Measurements from ENCODE around the gene POC1B. TPM values are rescaled to one million over a fixed set of nuclear protein-coding genes. Genes with fewer than 3 reads are reported as not detected.

Gene POC1B
- total RNA-seq, 2 experiments from 2014 or later: 47.7 to 49.4 TPM

- POLR2A ChIA-PET: no interaction called here
- DNase-seq (no peak), ATAC-seq (peak; percentile 36)
- Mint-ChIP-seq H3K36me3 (ENCODE audit: low read depth) (peaks cover 44% of the 10 kb centered on the region), H3K4me3 (no peak overlapping the region), H3K27me3 (ENCODE audit: low read depth) (no peaks in the 10 kb centered on the region), H3K4me1 (ENCODE audit: low read depth) (peaks cover 48% of the 10 kb centered on the region), H3K9me3 (ENCODE audit: insufficient read depth) (no peaks in the 10 kb centered on the region), H3K27ac (no peak overlapping the region)
- CTCF ChIA-PET: no interaction called here
Measured at GRCh38 chr12:89454080-89454848, 71.6 kb downstream of the POC1B start.

GRCh38 chr12:89453121-89453978, 72.5 kb downstream of the POC1B start:
- H3K36me3 Mint-ChIP-seq (ENCODE audit: low read depth): peaks cover 45% of the 10 kb centered on the region
- no peaks in the 10 kb centered on the region for H3K9me3 Mint-ChIP-seq (ENCODE audit: insufficient read depth)
- DNase-seq (no peak), ATAC-seq (no peak)
- ChIA-PET POLR2A (no interaction called here), CTCF (no interaction called here)
- H3K27ac Mint-ChIP-seq: no peak overlapping the region
- no peaks in the 10 kb centered on the region for H3K27me3 Mint-ChIP-seq (ENCODE audit: low read depth)
- no peak overlapping the region for H3K4me3 Mint-ChIP-seq
- H3K4me1 Mint-ChIP-seq (ENCODE audit: low read depth): peaks cover 45% of the 10 kb centered on the region

DNA sequence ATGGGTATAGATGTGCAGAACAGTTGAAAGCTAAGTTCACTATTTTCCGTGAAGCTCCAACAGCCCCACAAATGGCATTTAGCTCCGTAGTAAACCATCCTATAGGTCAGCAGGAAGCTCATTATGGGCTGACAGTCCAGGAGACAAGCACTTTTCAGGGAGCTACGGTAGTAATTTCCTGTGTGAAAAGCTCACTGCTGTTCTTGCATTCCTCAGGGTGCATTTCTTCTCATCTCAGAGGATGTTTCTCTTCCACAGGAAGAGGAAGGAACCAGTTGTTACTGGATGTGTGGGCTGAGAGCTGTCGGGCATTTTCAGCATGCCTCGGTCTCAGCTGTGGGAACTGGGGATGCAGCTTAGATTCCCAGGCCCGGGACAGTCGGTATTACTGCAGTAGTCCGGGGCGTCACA, 74.0 kb downstream of the POC1B start:
- no peak overlapping the region for H3K27ac Mint-ChIP-seq
- ATAC-seq: no peak
- no peaks in the 10 kb centered on the region for H3K9me3 Mint-ChIP-seq (ENCODE audit: insufficient read depth)
- H3K4me1 Mint-ChIP-seq (ENCODE audit: low read depth): peaks cover 34% of the 10 kb centered on the region
- H3K36me3 Mint-ChIP-seq (ENCODE audit: low read depth): peaks cover 41% of the 10 kb centered on the region
- H3K27me3 Mint-ChIP-seq (ENCODE audit: low read depth): no peaks in the 10 kb centered on the region
- H3K4me3 Mint-ChIP-seq: no peak overlapping the region
- ChIA-PET CTCF (interaction anchor here (0.6 to 1.6 kb wide), 7 partner anchors 10 to 432 kb away, joined by 3 to 5 read pairs (median 3); no protein-coding TSS in a partner anchor), POLR2A (interaction anchor here (2.7 kb wide), 1 partner anchor 100 kb away, joined by 11 read pairs; the partner anchor contains the start of gene DUSP6)
- DNase-seq: no peak

DNA sequence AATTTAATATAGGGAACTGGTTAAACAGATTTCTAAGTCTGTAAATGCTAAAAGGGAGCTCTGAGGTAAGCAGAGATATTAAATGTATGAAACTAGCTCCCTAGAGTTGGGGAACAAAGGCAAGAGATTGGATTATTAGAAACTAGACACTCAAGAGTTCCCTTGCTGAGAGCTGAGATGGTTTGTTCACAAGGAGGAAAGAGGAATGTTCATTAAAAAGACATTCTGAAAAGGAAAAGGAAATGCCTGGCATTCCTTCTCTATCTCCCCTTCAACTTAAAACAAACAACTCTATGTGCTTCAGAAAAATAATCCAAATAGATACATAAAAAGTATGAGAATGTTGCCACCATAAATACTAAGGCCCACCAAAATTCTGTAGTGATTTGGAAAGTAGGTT, 74.9 kb downstream of the POC1B start:
- H3K27me3 Mint-ChIP-seq (ENCODE audit: low read depth): no peaks in the 10 kb centered on the region
- ChIA-PET POLR2A (interaction anchor here (2.7 kb wide), 1 partner anchor 99 kb away, joined by 11 read pairs; the partner anchor contains the start of gene DUSP6), CTCF (interaction anchor here (0.9 to 1.7 kb wide), 7 partner anchors 9 to 434 kb away, joined by 3 to 9 read pairs (median 4); no protein-coding TSS in a partner anchor)
- no peak for ATAC-seq
- no peak for DNase-seq
- H3K4me3 Mint-ChIP-seq: no peak overlapping the region
- H3K36me3 Mint-ChIP-seq (ENCODE audit: low read depth): peaks cover 47% of the 10 kb centered on the region
- H3K4me1 Mint-ChIP-seq (ENCODE audit: low read depth): peaks cover 30% of the 10 kb centered on the region
- H3K27ac Mint-ChIP-seq: no peak overlapping the region
- H3K9me3 Mint-ChIP-seq (ENCODE audit: insufficient read depth): no peaks in the 10 kb centered on the region

DNA sequence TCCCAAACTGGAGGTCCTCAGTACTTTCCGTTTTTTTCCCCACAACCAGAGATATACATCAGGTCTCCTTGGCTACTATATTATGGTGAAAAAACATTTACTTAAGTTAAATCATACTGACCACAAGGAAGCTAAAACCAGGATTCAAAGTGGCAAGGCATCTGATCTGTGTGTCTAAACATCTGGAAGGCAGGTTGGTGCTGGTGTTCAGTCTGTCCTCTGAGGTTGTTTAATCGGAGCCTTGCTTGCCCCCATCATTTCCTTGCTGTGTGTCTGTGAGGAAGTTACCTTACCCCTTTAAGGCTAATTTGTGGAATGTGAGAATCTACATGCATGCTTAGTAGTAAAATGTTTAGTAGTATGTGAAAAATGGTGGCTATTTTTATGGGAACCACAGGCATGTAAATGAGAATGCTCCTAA, 76.9 kb downstream of the POC1B start:
- H3K9me3 Mint-ChIP-seq (ENCODE audit: insufficient read depth): peaks cover 4% of the 10 kb centered on the region
- CTCF ChIA-PET: no interaction called here
- H3K27me3 Mint-ChIP-seq (ENCODE audit: low read depth): no peaks in the 10 kb centered on the region

DNA sequence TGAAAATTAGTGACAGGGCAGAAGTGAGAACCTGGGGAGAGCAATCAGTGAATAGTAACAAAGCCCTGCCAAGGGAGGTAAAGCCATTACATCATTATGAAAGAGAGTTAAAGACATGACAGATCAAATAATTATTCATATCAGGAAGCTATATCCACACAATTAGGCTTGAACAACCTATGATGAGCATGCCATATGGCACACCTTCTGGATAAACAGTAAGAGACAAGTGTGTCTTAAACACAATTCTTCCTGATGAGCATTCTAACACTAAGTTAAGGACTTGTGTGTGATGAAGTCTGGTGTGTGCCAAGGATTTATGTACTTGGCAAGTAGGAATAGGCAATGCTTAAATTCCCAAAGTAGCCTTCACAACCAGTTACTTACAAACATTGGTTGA, 77.3 kb downstream of the POC1B start:
- peaks cover 16% of the 10 kb centered on the region for H3K4me1 Mint-ChIP-seq (ENCODE audit: low read depth)
- CTCF ChIA-PET: no interaction called here
- H3K27me3 Mint-ChIP-seq (ENCODE audit: low read depth): no peaks in the 10 kb centered on the region
- no peak overlapping the region for H3K27ac Mint-ChIP-seq
- DNase-seq (no peak), ATAC-seq (no peak)
- POLR2A ChIA-PET: no interaction called here
- peaks cover 51% of the 10 kb centered on the region for H3K36me3 Mint-ChIP-seq (ENCODE audit: low read depth)
- no peak overlapping the region for H3K4me3 Mint-ChIP-seq
- peaks cover 4% of the 10 kb centered on the region for H3K9me3 Mint-ChIP-seq (ENCODE audit: insufficient read depth)

More for the DNA sequence above, 76.9 kb downstream of the POC1B start:
- POLR2A ChIA-PET: no interaction called here
- ATAC-seq: no peak
- Mint-ChIP-seq H3K4me3 (no peak overlapping the region), H3K36me3 (ENCODE audit: low read depth) (peaks cover 48% of the 10 kb centered on the region), H3K27ac (no peak overlapping the region), H3K4me1 (ENCODE audit: low read depth) (peaks cover 20% of the 10 kb centered on the region)
- DNase-seq: no peak

- no peak for ATAC-seq
- H3K27me3 Mint-ChIP-seq (ENCODE audit: low read depth): no peaks in the 10 kb centered on the region
- peak overlapping the region; percentile 41 for H3K27ac Mint-ChIP-seq
Measured at GRCh38 chr12:89439941-89440340, 85.9 kb downstream of the POC1B start.

GRCh38 chr12:89437231-89437630, 88.6 kb downstream of the POC1B start:
- ATAC-seq: no peak
- Mint-ChIP-seq H3K36me3 (ENCODE audit: low read depth) (peaks cover 74% of the 10 kb centered on the region), H3K4me3 (no peak overlapping the region), H3K9me3 (ENCODE audit: insufficient read depth) (peaks cover 5% of the 10 kb centered on the region), H3K27me3 (ENCODE audit: low read depth) (no peaks in the 10 kb centered on the region), H3K4me1 (ENCODE audit: low read depth) (peaks cover 21% of the 10 kb centered on the region), H3K27ac (no peak overlapping the region)
- no peak for DNase-seq
- ChIA-PET POLR2A (no interaction called here), CTCF (no interaction called here)

More at GRCh38 chr12:89439941-89440340, 85.9 kb downstream of the POC1B start:
- peaks cover 5% of the 10 kb centered on the region for H3K9me3 Mint-ChIP-seq (ENCODE audit: insufficient read depth)
- H3K36me3 Mint-ChIP-seq (ENCODE audit: low read depth): peaks cover 80% of the 10 kb centered on the region
- ChIA-PET POLR2A (no interaction called here), CTCF (interaction anchor here (1.6 kb wide), 1 partner anchor 88 kb away, joined by 5 read pairs; the partner anchor contains the start of gene DUSP6)
- H3K4me1 Mint-ChIP-seq (ENCODE audit: low read depth): peaks cover 26% of the 10 kb centered on the region
- H3K4me3 Mint-ChIP-seq: no peak overlapping the region
- no peak for DNase-seq

DNA sequence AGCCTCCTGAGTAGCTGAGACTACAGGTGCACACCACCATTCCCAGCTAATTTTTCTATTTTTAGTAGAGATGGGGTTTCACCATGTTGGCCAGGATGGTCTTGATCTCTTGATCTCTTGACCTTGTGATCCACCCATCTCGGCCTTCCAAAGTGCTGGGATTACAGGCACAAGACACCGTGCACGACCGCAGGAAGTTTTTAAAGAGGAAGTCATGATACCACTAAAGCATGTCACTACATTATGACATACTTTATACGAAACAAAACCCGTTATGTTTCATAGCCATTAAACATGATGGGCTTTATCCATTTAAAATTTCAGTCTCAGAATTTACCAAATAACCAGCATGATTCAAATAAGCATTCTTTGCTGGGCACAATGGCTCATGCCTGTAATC, 89.8 kb downstream of the POC1B start:
- H3K9me3 Mint-ChIP-seq (ENCODE audit: insufficient read depth): peaks cover 5% of the 10 kb centered on the region
- no peak for ATAC-seq
- peaks cover 10% of the 10 kb centered on the region for H3K4me1 Mint-ChIP-seq (ENCODE audit: low read depth)
- no peak overlapping the region for H3K4me3 Mint-ChIP-seq
- H3K27ac Mint-ChIP-seq: no peak overlapping the region
- H3K36me3 Mint-ChIP-seq (ENCODE audit: low read depth): peaks cover 68% of the 10 kb centered on the region
- ChIA-PET POLR2A (no interaction called here), CTCF (no interaction called here)
- no peaks in the 10 kb centered on the region for H3K27me3 Mint-ChIP-seq (ENCODE audit: low read depth)
- DNase-seq: no peak

DNA sequence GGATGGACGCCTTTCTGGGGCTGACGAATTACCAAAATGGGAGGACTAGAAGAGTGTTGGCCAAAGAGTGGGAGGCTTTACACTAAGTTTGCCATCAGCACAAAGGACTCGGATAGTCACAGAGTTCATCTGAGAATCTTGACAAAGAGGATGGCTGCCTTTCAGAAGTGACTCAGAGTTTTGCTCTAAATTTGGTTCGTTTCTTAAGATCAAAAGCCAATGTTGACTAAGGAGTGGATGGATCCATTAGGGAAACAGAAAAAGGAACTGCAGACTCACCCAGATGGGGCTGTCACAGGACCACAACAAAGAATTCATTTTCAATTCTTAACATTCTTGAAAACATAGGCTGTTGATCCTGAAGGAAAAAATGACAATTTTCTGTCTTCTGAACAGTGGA, 92.2 kb downstream of the POC1B start:
- Mint-ChIP-seq H3K4me1 (ENCODE audit: low read depth) (peaks cover 14% of the 10 kb centered on the region), H3K27me3 (ENCODE audit: low read depth) (no peaks in the 10 kb centered on the region), H3K27ac (no peak overlapping the region), H3K36me3 (ENCODE audit: low read depth) (peaks cover 65% of the 10 kb centered on the region), H3K4me3 (no peak overlapping the region), H3K9me3 (ENCODE audit: insufficient read depth) (peaks cover 3% of the 10 kb centered on the region)
- ChIA-PET CTCF (interaction anchor here (0.7 kb wide), 1 partner anchor 72 kb away, joined by 3 read pairs; no protein-coding TSS in a partner anchor), POLR2A (no interaction called here)
- ATAC-seq (no peak), DNase-seq (no peak)

GRCh38 chr12:89432396-89432795, 93.5 kb downstream of the POC1B start:
- Mint-ChIP-seq H3K27me3 (ENCODE audit: low read depth) (no peaks in the 10 kb centered on the region), H3K27ac (no peak overlapping the region), H3K4me1 (ENCODE audit: low read depth) (peaks cover 24% of the 10 kb centered on the region), H3K9me3 (ENCODE audit: insufficient read depth) (no peaks in the 10 kb centered on the region), H3K36me3 (ENCODE audit: low read depth) (peaks cover 69% of the 10 kb centered on the region), H3K4me3 (no peak overlapping the region)
- POLR2A ChIA-PET: no interaction called here
- DNase-seq: no peak
- CTCF ChIA-PET: interaction anchor here (1.1 kb wide), 1 partner anchor 415 kb away, joined by 4 read pairs; no protein-coding TSS in a partner anchor
- no peak for ATAC-seq

GRCh38 chr12:89429528-89429927, 96.3 kb downstream of the POC1B start:
- no peak for DNase-seq
- ChIA-PET POLR2A (interaction anchor here (3.5 kb wide), 1 partner anchor 77 kb away, joined by 27 read pairs; the partner anchor contains the start of gene DUSP6), CTCF (interaction anchor here (0.8 to 1.8 kb wide), 4 partner anchors 30 to 75 kb away, joined by 3 to 6 read pairs (median 4); no protein-coding TSS in a partner anchor)
- no peak for ATAC-seq
- Mint-ChIP-seq H3K4me1 (ENCODE audit: low read depth) (peaks cover 31% of the 10 kb centered on the region), H3K9me3 (ENCODE audit: insufficient read depth) (no peaks in the 10 kb centered on the region), H3K36me3 (ENCODE audit: low read depth) (peaks cover 68% of the 10 kb centered on the region), H3K27ac (peak overlapping the region; percentile 58), H3K4me3 (no peak overlapping the region), H3K27me3 (ENCODE audit: low read depth) (no peaks in the 10 kb centered on the region)
